Activated CD8-positive, alpha-beta memory T cell treated with anti-CD3 and anti-CD28 coated beads for 36 hours (primary cell): Measurements from ENCODE around the gene SLC6A9. TPM values are rescaled to one million over a fixed set of nuclear protein-coding genes. Genes with fewer than 3 reads are reported as not detected.

Source experiments
- CTCF ChIA-PET: fragments of 350-600 bp; sonication (Branson Sonifier 250); formaldehyde crosslinking; loops from one replicate; lab custom pipeline; 2021; ENCODE audit warnings: antibody characterized with exemption; lab: Charles Lee
- POLR2A ChIA-PET: fragments of 350-600 bp; sonication (Branson Sonifier 250); formaldehyde crosslinking; loops from one replicate; lab custom pipeline; 2021; ENCODE audit warnings: antibody characterized with exemption; lab: Charles Lee
- total RNA-seq, 2 experiments: library from RNA; stranded (reverse); gene quantifications; one replicate each; pipeline ENCODE4 v1.2.3, GENCODE V29; 2021

The SLC6A9 gene
- total RNA-seq, 2 experiments from 2014 or later = 11.0 to 12.2 TPM

DNA sequence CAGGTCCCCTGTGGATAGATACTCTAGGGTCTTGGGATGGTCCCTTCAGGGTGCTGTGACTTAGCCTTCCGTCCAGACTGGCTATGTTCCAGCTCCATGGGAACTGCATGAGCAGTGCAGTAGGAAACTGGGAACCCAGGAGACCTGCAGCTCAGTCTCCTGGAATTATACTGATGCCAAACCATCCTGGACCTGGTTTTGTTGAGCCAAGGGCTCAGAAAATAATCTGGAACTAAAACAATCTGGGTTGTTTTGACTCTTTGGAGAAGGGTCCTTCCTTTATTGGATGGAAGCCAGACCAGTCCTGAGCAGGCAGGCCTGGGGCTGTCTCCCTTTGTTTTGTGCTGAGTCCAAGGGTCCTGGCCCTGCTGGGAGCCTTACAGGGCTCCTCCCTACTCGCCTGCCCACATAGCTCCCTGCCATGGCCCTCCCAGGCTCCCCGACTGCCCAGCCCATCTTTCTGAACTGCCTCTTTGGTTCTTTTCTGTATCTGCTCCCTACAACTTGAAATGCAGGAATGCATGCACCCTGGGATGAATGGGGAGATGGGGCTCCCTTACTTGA, 83.3 kb downstream of the SLC6A9 start:
- POLR2A ChIA-PET = interaction anchor here (0.6 to 1.0 kb wide), 2 partner anchors 42 to 98 kb away, joined by 4 to 5 read pairs; no protein-coding TSS in a partner anchor
- CTCF ChIA-PET = interaction anchor here (2.6 to 8.4 kb wide), 2 partner anchors 13 to 22 kb away, joined by 16 to 72 read pairs; partner anchors contain the start of genes ARTN and DPH2

DNA sequence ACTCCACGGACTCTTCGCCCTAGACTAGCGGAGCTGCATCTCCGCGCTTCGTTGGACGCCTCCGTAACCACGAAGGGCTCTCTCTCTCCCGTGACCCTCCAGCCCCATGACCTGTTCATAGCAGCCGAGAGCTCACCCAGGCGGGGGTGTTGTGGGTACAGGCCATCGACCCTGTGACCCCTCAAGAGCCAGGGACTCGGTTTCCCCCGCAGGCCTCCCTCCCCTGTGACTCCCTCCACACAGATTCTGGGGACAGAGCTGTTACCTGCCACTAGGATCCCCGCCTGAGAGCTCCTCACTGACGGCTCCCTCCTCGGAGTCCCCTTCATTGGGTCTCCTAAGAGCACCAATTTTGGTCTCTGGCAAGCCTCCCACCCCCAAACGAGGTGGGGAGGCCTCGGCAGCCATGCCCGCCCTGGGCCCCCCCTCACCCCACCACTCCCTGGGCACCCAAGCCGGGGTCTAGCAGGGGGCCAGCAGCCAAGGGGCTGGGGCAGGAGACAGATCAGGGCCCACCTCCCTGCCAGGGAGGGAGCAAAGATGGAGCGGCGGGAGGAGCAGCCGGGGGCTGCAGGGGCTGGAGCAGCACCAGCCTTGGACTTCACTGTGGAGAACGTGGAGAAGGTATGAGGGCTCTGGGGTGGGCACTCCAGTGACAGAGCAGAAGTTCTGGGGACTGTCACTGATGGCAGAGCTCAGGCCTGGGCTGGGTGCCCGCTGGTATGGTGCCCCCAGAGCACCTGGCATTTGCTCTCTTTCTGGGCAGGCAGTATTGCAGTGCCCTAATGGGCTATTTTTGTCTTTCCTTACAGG, 84.0 kb downstream of the SLC6A9 start:
- ChIA-PET CTCF (interaction anchor here (1.2 to 8.4 kb wide), 4 partner anchors 12 to 46 kb away, joined by 3 to 72 read pairs (median 10); partner anchors contain the start of genes ARTN and DPH2), POLR2A (interaction anchor here (1.6 kb wide), 1 partner anchor 297 kb away, joined by 5 read pairs; the partner anchor contains the start of gene KDM4A)

Other genes starting within 250 kb of the SLC6A9 start
- under 1 TPM in 1 of 2 experiments, not detected in 1; 0.15 TPM for gene ARTN, start 97.7 kb downstream of the SLC6A9 start, total RNA-seq
- gene IPO13, start 84.5 kb downstream of the SLC6A9 start, total RNA-seq = 10 to 100 TPM; 24.9 to 29.1 TPM
- 10 to 100 TPM; 74.5 to 79.7 TPM for gene DPH2, start 61.5 kb downstream of the SLC6A9 start, total RNA-seq
- gene ATP6V0B, start 56.5 kb downstream of the SLC6A9 start, total RNA-seq = 100 to 1,000 TPM; 194 to 205 TPM
- 10 to 100 TPM; 44.7 to 45.4 TPM for gene B4GALT2, start 52.3 kb downstream of the SLC6A9 start, total RNA-seq
- 1 to 10 TPM; 2.9 to 3.1 TPM for gene CCDC24, start 39.9 kb downstream of the SLC6A9 start, total RNA-seq
- gene KLF17, start 87.4 kb upstream of the SLC6A9 start, total RNA-seq = not detected
- not detected for gene KLF18, start 110.2 kb upstream of the SLC6A9 start, total RNA-seq
- 10 to 100 TPM; 31.4 to 32.2 TPM for gene DMAP1, start 182.0 kb upstream of the SLC6A9 start, total RNA-seq